ENCODE measurements around the gene TBL3.

TBL3 gene

GRCh38 chr16:2001456-2002355 lies 29.9 kb downstream of the TBL3 start:
- H3K27ac ChIP-seq (ENCODE audit: low read length) = no peak overlapping the region
- no peak for DNase-seq
- no peak overlapping the region for H3K4me3 ChIP-seq (ENCODE audit: low read length)
- no peaks in the 10 kb centered on the region for H3K9me3 ChIP-seq (replicated peaks; ENCODE audit: insufficient read depth, low read length)
- H3K27me3 ChIP-seq (replicated peaks; ENCODE audit: insufficient read depth, low read length) = no peaks in the 10 kb centered on the region
- TF ChIP-seq, protein P1, sequence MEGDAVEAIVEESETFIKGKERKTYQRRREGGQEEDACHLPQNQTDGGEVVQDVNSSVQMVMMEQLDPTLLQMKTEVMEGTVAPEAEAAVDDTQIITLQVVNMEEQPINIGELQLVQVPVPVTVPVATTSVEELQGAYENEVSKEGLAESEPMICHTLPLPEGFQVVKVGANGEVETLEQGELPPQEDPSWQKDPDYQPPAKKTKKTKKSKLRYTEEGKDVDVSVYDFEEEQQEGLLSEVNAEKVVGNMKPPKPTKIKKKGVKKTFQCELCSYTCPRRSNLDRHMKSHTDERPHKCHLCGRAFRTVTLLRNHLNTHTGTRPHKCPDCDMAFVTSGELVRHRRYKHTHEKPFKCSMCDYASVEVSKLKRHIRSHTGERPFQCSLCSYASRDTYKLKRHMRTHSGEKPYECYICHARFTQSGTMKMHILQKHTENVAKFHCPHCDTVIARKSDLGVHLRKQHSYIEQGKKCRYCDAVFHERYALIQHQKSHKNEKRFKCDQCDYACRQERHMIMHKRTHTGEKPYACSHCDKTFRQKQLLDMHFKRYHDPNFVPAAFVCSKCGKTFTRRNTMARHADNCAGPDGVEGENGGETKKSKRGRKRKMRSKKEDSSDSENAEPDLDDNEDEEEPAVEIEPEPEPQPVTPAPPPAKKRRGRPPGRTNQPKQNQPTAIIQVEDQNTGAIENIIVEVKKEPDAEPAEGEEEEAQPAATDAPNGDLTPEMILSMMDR (IDR thresholded peaks at IDR 0.05; ENCODE audit: low read length) = no peak
- TF ChIP-seq EZH2 (optimal IDR thresholded peaks at IDR 0.05; ENCODE audit: low read depth, low read length) (no peak), EZH2phosphoT487 (IDR thresholded peaks at IDR 0.05; ENCODE audit: low read length) (no peak)
- no peaks in the 10 kb centered on the region; the same call in 1 of the 2 replicates for H4K20me1 ChIP-seq (ENCODE audit: insufficient read depth, low read length)
- no peak overlapping the region for H3K9ac ChIP-seq (ENCODE audit: low read length)
- no peaks in the 10 kb centered on the region for H3F3A ChIP-seq (ENCODE audit: insufficient read depth, low read length)
- no peak overlapping the region for H2AFZ ChIP-seq (ENCODE audit: low read length)
- H3K36me3 ChIP-seq (replicated peaks; ENCODE audit: insufficient read depth, low read length) = no peaks in the 10 kb centered on the region
- no peaks in the 10 kb centered on the region for H3K4me1 ChIP-seq (ENCODE audit: low read length)
- H3K79me2 ChIP-seq (ENCODE audit: low read length) = peaks cover 40% of the 10 kb centered on the region
- H3K9me2 ChIP-seq (replicated peaks; ENCODE audit: insufficient read depth, low read length) = no peaks in the 10 kb centered on the region
- H3K4me2 ChIP-seq (ENCODE audit: low read depth, low read length) = no peak overlapping the region

GRCh38 chr16:2002406-2003230 lies 30.8 kb downstream of the TBL3 start:
- Histone ChIP-seq H3K27ac (ENCODE audit: low read length) (no peak overlapping the region), H3K36me3 (replicated peaks; ENCODE audit: insufficient read depth, low read length) (no peaks in the 10 kb centered on the region), H3K9me3 (replicated peaks; ENCODE audit: insufficient read depth, low read length) (no peaks in the 10 kb centered on the region), H3K4me1 (ENCODE audit: low read length) (peaks cover 5% of the 10 kb centered on the region; the same call in 1 of the 2 replicates), H3K9me2 (replicated peaks; ENCODE audit: insufficient read depth, low read length) (no peaks in the 10 kb centered on the region), H3K4me3 (ENCODE audit: low read length) (no peak overlapping the region), H3K4me2 (ENCODE audit: low read depth, low read length) (no peak overlapping the region), H3K79me2 (ENCODE audit: low read length) (peaks cover 49% of the 10 kb centered on the region), H3K9ac (ENCODE audit: low read length) (no peak overlapping the region), H2AFZ (ENCODE audit: low read length) (no peak overlapping the region), H3F3A (ENCODE audit: insufficient read depth, low read length) (no peaks in the 10 kb centered on the region), H3K27me3 (replicated peaks; ENCODE audit: insufficient read depth, low read length) (no peaks in the 10 kb centered on the region), H4K20me1 (ENCODE audit: insufficient read depth, low read length) (peaks cover 2% of the 10 kb centered on the region; the same call in 1 of the 2 replicates)
- TF ChIP-seq EZH2phosphoT487 (IDR thresholded peaks at IDR 0.05; ENCODE audit: low read length) = no peak
- TF ChIP-seq, protein P1 (IDR thresholded peaks at IDR 0.05; ENCODE audit: low read length) = no peak
- no peak for TF ChIP-seq EZH2 (optimal IDR thresholded peaks at IDR 0.05; ENCODE audit: low read depth, low read length)
- no peak for DNase-seq

- H3K79me2 ChIP-seq (ENCODE audit: low read length) = peaks cover 56% of the 10 kb centered on the region
- H3K4me2 ChIP-seq (ENCODE audit: low read depth, low read length) = no peak overlapping the region
- no peaks in the 10 kb centered on the region for H3K27me3 ChIP-seq (replicated peaks; ENCODE audit: insufficient read depth, low read length)
- peaks cover 12% of the 10 kb centered on the region; the same call in 1 of the 2 replicates for H3K4me1 ChIP-seq (ENCODE audit: low read length)
- H3K27ac ChIP-seq (ENCODE audit: low read length) = no peak overlapping the region
- H3F3A ChIP-seq (ENCODE audit: insufficient read depth, low read length) = no peaks in the 10 kb centered on the region
- no peaks in the 10 kb centered on the region for H3K36me3 ChIP-seq (replicated peaks; ENCODE audit: insufficient read depth, low read length)
- no peaks in the 10 kb centered on the region for H3K9me2 ChIP-seq (replicated peaks; ENCODE audit: insufficient read depth, low read length)
- H4K20me1 ChIP-seq (ENCODE audit: insufficient read depth, low read length) = peaks cover 6% of the 10 kb centered on the region; the same call in 1 of the 2 replicates
- no peaks in the 10 kb centered on the region for H3K9me3 ChIP-seq (replicated peaks; ENCODE audit: insufficient read depth, low read length)
- H3K9ac ChIP-seq (ENCODE audit: low read length) = no peak overlapping the region
- no peak for DNase-seq
- no peak overlapping the region for H2AFZ ChIP-seq (ENCODE audit: low read length)
- no peak for TF ChIP-seq EZH2phosphoT487 (IDR thresholded peaks at IDR 0.05; ENCODE audit: low read length)
- no peak for TF ChIP-seq EZH2 (optimal IDR thresholded peaks at IDR 0.05; ENCODE audit: low read depth, low read length)
- TF ChIP-seq, protein P1 (IDR thresholded peaks at IDR 0.05; ENCODE audit: low read length) = no peak
- H3K4me3 ChIP-seq (ENCODE audit: low read length) = no peak overlapping the region
These were observed 31.5 kb downstream of the TBL3 start for GRCh38 chr16:2003231-2003826.

Data from MM.1S (cell line).